DMS153 (cell line): ENCODE measurements around the gene SLC8A1.

Source experiments
- DNase-seq: peaks from one replicate; lab custom pipeline; 2025; lab: John Stamatoyannopoulos, UW

Gene SLC8A1

GRCh38 chr2:40386177-40386576 is 65.7 kb downstream of the SLC8A1 start:
- no peak for DNase-seq

DNA sequence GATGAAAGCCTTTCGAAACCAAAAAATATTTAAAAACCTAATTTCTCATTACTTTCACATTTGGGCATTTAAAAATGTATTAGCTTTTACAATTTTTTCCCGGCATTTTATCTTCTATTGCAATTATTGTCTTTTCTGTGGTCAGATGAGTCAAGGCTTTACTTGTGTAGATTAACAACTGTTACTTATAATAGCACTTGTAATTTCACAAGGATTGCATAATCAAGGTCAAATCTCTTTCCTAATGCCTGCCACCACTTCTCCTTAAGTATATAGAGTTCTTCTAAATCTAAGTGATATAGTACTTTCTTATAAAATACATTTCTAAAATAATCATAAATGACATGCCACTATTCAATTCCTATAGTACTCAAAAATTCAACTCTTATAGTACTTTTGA is 67.2 kb downstream of the SLC8A1 start:
- no peak for DNase-seq

DNA sequence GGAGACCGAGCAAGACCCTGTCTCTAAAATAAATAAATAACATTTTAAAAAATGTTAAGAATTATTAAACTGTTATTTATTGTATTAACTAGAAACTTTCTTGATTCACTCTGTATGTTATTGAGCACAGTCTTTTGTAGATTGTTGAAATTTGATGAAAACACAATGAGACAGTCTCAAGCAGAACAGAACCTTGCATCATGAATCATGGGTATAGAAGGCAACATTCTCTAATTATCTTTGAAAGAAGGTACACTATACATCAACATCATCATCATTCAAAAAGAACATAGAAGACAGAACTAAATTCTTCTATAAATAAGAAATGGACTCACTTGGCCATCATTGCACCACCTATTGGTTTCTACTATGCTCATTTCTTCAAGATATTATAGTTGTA is 67.7 kb downstream of the SLC8A1 start:
- DNase-seq, result no peak

- no peak for DNase-seq
Observed at GRCh38 chr2:40380721-40381120, 71.2 kb downstream of the SLC8A1 start.

DNA sequence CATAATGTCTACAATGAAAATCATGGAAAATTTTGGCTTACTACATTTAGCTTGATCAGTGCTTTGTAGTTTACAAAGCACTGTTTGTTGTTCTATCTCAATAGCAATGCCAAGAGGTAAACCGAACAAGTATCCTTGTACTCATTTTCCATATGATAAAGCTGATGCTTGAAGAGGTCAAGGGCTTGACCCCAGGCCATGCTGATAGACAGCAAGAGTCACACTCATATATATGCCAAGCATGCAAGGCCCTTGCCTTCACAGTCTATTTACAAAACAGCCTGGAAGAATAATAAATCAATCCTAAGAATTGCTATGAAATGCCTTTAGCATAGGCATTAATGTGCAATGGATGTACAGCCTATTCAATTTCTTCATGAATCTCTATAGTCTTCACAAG is 71.8 kb downstream of the SLC8A1 start:
- DNase-seq, result no peak

GRCh38 chr2:40374543-40375240 is 77.2 kb downstream of the SLC8A1 start:
- peak; percentile 13 for DNase-seq

DNA sequence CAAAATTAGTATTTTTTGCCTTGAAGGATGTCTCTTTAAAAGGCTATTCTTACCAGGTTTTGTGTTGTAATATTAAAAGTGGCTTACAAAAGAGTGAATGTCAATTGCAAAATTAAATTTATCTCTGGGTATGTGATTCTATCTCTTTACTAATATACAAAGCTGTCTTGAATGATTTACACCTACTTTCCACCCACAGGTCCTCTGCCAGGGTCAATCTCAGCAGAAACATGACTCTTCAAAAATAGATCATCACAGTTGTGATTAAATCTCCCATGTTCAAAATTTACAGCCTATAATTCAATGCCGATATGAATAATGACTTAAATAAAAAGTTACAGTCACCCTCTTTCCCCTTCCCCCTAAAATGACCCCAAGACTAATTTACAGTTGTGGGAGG is 78.8 kb downstream of the SLC8A1 start:
- DNase-seq, result no peak

DNA sequence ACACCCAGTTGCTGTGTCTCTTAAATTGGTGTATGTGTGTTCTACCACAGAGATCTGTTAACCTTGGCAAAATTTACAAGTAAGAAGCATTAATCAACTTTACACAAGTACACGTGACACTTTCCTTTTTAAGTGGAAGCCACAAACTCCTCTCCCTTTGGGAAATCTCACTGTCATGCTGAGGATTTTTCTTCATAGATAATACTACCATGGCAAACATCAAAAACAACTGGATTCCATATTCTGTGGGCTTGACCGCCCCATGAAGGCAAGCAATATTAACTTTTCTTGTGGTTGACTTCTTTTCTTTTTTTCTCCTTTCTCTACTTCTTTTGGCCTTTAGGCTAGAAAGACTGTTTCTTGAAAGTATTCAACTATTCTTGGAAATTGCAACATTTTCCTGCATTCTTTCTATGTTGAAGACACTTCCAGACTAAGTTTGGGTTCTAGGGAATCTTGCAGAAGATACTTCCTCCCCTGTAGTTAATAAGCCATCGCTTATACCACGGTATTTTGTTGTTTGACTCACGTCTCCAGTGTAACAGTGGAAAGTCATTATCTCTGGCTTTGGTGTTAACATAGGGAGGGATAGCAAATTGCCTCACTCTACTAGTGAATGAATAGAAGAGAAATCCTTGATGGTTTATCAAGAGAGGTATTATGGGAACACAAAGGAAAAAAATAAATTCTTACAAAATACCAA is 79.5 kb downstream of the SLC8A1 start:
- no peak for DNase-seq

DNA sequence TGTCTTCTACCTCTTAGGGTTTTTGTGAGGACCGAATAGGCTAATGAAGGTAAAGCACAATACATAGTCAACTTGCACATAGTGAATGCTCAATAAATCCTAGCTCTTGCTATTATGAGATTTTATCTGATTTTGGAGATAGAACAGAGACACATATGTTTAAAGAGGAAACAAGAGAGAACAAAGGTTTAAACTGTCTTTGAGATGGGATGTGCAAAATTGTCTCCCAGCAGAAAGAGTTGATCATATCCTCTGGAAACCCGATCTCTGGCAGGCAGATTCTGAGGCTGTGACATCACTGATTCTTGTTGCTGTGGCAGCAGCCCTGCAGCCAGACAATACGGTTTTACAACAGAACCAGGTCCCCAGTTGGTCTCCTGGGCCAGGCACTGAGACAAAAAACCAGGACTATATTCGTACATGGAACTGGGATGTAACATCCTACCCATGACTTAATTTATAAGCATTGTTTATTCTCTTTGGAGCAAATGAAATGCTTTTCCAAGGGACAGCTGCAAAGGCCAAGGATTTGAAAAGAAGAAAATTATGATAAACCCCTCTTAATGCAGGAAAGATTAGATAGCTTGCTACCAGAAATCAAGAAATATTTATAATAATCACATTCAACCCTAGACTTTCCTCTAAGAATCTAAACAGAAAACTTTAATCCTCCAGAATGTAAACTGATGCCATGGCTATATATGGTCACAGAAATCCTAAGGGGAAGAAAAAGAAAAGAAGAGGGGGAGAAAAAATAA is 80.2 kb downstream of the SLC8A1 start:
- DNase-seq, result peak; percentile 59

GRCh38 chr2:40370007-40370395 is 81.9 kb downstream of the SLC8A1 start:
- DNase-seq, result no peak

- DNase-seq, result no peak
Observed at GRCh38 chr2:40369267-40370006, 82.5 kb downstream of the SLC8A1 start.

GRCh38 chr2:40367652-40368051 is 84.2 kb downstream of the SLC8A1 start:
- DNase-seq, result no peak

DNA sequence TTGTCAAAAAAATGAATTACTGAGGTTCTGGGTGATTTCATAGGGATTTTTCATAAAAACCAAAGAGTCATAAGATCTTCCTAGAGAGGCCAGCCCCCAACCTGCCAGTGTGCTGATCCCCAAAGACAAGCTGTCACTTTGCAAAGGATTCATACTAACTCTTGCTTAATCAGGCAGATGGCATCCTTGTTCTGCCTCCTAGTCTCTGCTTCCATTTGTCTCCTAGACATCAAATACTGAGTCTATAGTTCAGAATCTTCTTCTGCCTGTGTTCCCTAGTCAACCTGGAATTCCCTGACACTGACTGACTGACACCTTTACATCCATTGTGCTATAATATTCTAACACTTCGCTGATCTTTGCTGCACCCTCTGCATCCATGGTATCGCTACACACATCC is 84.9 kb downstream of the SLC8A1 start:
- DNase-seq, result no peak

DNA sequence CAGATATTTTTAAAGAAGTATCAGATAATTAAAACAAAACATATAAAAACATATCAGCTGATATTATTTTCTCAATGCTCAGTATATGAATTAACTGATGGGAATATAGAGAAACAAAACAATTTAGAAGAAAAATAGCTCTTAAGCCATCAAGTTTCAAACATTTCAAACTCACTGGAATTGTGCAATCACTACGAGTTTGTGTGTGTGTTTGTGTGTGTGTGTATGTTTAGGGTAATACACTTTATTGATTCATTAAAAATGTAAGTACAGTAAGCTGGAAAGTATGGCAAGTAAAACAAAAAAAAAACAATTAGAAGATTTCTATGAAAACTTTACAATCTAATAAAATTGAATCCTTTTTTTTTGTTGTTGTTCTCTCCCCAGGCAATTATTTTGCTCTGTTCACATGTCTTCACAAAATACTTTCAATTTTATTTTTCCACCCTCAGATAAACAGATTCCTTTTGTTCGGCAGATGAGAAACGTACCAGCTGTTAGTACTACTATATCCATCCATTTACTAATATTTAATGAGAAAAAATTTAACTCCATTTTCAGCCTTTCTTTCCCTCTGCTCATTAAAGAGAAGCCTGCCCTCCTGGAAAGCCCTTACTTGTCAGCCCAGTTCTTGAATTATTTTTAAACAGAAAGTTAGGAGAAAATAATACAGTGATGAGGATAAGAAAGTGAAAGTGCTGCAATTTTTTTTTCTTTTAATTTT is 87.6 kb downstream of the SLC8A1 start:
- DNase-seq, result no peak

GRCh38 chr2:40363631-40364030 is 88.3 kb downstream of the SLC8A1 start:
- DNase-seq, result no peak

DNA sequence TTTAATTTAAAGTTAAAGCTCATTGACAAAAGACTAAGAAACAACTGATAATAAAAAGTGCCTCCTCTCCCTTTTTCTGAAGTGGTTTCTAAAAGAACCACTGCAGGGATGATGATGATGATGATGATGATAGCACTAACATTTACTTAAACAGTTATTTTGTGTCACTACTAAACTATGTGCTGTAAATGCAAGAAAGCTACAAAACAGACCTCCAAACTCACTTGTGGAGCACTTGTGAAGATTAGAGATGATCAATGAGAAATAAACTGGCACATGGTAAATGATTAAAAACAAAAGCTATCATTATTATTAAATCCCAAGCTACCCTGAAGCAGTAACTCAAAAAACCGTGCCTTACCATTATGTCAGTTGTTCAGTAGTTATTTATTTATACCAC is 88.7 kb downstream of the SLC8A1 start:
- DNase-seq, result no peak

DNA sequence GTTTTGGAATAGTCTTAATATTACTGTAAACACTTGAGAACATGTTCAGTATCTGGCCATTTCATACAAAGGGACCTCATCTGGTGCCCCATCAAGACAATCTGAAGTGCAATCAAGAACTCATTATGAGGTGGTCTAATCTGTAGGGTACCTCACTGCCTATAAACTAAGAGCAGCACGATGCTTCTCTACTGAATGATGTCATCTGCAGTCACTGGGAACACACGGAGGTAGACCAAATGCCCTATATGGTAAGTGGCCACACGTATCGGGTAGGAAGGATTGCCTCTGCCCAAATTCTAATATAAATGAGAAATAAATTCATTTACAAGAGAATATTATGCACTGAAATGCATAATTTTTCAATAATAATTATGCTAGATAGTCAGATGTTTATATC is 90.4 kb downstream of the SLC8A1 start:
- DNase-seq, result peak; percentile 21

GRCh38 chr2:40360652-40361051 is 91.2 kb downstream of the SLC8A1 start:
- no peak for DNase-seq

GRCh38 chr2:40359811-40360210 is 92.1 kb downstream of the SLC8A1 start:
- no peak for DNase-seq

DNA sequence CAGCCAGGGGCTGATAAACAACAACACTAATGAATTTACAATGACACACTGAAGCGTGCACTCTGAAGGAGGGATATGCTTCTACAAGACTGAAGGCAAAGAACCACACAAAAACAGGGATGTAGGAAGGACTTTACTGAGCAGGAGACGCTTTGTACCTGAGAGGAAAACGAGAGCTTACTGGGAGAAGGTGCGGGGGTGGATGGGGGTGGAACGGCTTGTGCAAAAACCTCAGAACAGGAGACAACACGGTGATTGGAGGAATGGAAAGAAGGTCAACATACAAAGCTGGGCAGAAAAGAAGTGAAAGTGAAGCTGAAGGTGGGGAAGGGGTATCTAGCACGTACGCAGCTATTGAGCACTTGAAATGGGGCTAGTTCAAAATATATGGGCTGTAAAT is 93.1 kb downstream of the SLC8A1 start:
- peak; percentile 45 for DNase-seq

DNA sequence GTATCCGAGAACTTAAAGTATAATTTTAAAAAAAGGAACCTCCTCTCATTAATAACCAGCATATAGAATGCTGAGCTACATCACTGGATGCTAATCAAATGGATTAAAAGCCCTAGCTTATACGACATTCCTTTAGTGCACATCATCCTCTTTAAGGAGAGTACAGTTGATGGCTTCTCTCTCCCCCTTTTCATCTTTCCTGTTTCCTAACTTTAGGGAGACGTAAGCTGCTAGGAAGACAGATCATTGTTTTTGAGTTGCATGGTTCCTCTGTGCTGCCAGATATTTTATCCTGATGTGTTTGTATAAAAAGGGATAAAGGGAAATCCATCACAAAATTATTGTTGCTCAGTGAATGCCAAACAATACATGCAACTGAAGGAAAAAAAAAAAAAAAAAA is 94.2 kb downstream of the SLC8A1 start:
- DNase-seq, result no peak

- no peak for DNase-seq
Observed at GRCh38 chr2:40355451-40355850, 96.4 kb downstream of the SLC8A1 start.
